ENCODE data around the gene ABCA1. TPM values are rescaled to one million over a fixed set of nuclear protein-coding genes. Genes with fewer than 3 reads are reported as not detected.

Gene ABCA1
- total RNA-seq, 4 donors from 2014 or later, result 24.5 to 89.1 (median 48.5) TPM

DNA sequence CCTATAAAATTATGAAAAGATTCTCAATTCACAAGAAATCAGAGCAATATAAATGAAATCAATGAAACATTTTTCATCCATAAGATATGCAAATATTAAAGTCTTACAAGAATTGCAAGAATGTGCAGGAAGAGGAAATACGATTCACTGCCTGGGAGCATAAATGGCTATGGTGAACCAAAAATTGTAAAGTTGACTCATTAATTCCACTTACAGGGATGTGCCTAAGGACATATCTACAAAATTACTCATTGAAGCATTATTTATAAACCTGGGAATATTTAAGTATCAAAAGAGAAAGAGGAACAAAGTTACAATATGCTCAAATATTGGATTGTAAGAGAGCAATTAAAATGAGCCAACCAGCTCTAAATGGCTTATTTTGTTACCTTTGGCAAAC is 187.3 kb downstream of the ABCA1 start:
- H3K9me3 ChIP-seq, result no peaks in the 10 kb centered on the region
- WGBS, result 19% methylated on average over 1 of the region's 1 CpG
- H3K4me3 ChIP-seq, result no peak overlapping the region
- H3K4me1 ChIP-seq, result no peaks in the 10 kb centered on the region
- H3K27me3 ChIP-seq, result no peaks in the 10 kb centered on the region
- no peak overlapping the region for H3K27ac ChIP-seq
- TF ChIP-seq POLR2A (IDR thresholded peaks at IDR 0.05) (no peak), EP300 (IDR thresholded peaks at IDR 0.05) (no peak), POLR2AphosphoS5 (IDR thresholded peaks at IDR 0.05) (no peak)
- TF ChIP-seq, protein P1, sequence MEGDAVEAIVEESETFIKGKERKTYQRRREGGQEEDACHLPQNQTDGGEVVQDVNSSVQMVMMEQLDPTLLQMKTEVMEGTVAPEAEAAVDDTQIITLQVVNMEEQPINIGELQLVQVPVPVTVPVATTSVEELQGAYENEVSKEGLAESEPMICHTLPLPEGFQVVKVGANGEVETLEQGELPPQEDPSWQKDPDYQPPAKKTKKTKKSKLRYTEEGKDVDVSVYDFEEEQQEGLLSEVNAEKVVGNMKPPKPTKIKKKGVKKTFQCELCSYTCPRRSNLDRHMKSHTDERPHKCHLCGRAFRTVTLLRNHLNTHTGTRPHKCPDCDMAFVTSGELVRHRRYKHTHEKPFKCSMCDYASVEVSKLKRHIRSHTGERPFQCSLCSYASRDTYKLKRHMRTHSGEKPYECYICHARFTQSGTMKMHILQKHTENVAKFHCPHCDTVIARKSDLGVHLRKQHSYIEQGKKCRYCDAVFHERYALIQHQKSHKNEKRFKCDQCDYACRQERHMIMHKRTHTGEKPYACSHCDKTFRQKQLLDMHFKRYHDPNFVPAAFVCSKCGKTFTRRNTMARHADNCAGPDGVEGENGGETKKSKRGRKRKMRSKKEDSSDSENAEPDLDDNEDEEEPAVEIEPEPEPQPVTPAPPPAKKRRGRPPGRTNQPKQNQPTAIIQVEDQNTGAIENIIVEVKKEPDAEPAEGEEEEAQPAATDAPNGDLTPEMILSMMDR (IDR thresholded peaks at IDR 0.05), result no peak
- no peak for DNase-seq (ENCODE audit: low spot score in 2 of 2)
- H3K36me3 ChIP-seq, result no peaks in the 10 kb centered on the region

DNA sequence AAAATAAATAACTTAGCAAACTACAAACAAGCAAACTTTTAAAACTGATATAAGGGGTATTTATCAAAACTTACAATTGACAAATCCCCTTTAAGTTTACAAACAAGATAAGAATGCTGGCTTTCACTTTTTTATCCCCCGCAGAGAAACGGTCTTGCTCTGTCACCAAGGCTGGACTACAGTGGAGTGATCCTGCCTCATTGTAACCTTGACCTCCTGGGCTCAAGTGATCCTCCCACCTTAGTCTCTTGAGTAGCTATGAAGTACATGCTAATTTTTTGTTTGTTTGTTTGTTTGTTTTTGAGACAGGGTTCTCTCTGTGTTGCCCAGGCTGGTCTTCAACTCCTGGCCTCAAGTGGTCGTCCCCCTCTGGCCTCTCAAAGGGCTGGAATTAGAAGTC is 189.5 kb downstream of the ABCA1 start:
- no peak for DNase-seq (ENCODE audit: low spot score in 2 of 2)
- Histone ChIP-seq H3K27ac (no peak overlapping the region), H3K36me3 (no peaks in the 10 kb centered on the region), H3K4me1 (no peaks in the 10 kb centered on the region), H3K9me3 (no peaks in the 10 kb centered on the region), H3K27me3 (no peaks in the 10 kb centered on the region), H3K4me3 (no peak overlapping the region)
- TF ChIP-seq EP300 (IDR thresholded peaks at IDR 0.05), result no peak
- TF ChIP-seq, protein P1 (IDR thresholded peaks at IDR 0.05), result no peak
- TF ChIP-seq POLR2AphosphoS5 (IDR thresholded peaks at IDR 0.05), result no peak
- no peak for TF ChIP-seq POLR2A (IDR thresholded peaks at IDR 0.05)
- 81% methylated on average over 3 of the region's 3 CpGs for WGBS

Other genes starting within 250 kb of the ABCA1 start
- not detected for gene OR13D1, start 233.6 kb downstream of the ABCA1 start, total RNA-seq
- 10 to 100 TPM; 13.0 to 31.6 (median 23.1) TPM for gene NIPSNAP3A, start 180.5 kb downstream of the ABCA1 start, total RNA-seq
- gene NIPSNAP3B, start 164.0 kb downstream of the ABCA1 start, total RNA-seq, result 1 to 10 TPM in 3 of 4 donors, under 1 TPM in 1; 0.26 to 5.1 (median 1.6) TPM